ENCODE measurements around the gene FAM241A.

Gene FAM241A

DNA sequence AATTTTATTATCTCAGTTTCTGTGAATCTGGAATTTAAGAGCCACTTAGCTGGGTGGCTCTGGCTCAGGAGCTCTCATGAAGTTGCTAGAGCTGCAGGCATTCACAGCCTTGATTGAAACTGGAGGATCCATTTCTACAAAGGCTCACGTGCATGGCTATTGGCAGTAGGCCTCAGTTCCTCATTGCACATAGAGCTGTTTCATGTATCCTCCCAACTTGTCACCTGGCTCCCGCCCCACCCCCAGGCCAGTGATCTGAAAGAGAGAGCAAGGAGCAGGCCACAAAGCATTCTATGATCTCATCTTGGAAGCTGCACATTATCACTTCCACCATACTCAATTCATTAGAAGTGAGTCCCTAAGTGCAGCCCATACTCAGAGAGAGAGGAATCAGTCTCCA is 67.8 kb downstream of the FAM241A start:
- TF ChIP-seq CTCF (conservative IDR thresholded peaks at IDR 0.05; ENCODE audit: control insufficient read depth, insufficient read depth, low read depth, low read length) = no peak
- peak; percentile 41 for DNase-seq (ENCODE audit: low read depth)
- no peak overlapping the region for H3K4me3 ChIP-seq (ENCODE audit: control insufficient read depth, low read depth, low read length)

- TF ChIP-seq CTCF (conservative IDR thresholded peaks at IDR 0.05; ENCODE audit: control insufficient read depth, insufficient read depth, low read depth, low read length) = no peak
- DNase-seq (ENCODE audit: low read depth) = peak; percentile 90
- no peak overlapping the region for H3K4me3 ChIP-seq (ENCODE audit: control insufficient read depth, low read depth, low read length)
These were observed 68.6 kb downstream of the FAM241A start for GRCh38 chr4:112213856-112214255.

DNA sequence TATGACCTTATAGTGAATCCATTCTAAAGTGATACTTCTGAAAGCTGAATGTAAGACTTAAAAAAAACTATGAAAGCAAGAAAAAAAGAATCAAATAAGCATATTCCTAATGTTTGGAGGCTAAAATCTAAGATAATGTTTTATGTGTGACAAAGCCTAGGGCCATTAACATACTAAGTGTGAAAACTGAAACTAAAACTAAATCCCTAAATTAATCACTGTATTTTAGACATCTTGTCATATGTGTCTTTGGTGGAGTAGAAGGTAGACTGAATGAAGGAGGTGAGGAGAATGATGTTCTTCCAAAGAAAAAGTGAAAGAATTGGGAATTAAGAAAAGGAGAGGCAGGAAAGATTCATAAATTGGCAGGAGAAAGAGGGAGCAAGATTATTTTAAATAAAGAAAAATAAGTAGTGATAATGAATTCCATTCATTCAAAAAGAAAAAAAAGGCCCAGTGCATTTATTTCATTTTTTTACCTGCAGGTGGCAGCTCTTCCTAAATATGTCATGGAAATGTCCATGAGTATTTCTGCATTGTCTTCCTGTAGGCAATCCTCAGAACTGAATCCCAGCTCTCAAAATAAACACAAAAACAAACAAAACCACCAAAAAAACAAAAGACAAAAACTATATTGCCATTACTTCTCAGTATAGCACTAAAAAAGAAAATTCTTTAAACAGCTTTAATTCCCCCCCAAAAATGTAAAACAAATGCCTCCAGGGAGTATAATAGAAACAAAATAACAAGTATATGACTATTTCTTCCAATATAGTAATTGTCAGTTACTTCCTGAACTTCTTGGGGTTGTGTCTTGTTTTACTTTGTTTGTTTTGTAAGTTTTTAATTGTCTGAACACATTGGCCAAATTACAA is 69.4 kb downstream of the FAM241A start:
- H3K4me3 ChIP-seq (ENCODE audit: control insufficient read depth, low read depth, low read length) = no peak overlapping the region
- DNase-seq (ENCODE audit: low read depth) = peak; percentile 53
- TF ChIP-seq CTCF (conservative IDR thresholded peaks at IDR 0.05; ENCODE audit: control insufficient read depth, insufficient read depth, low read depth, low read length) = peak; percentile 50

DNA sequence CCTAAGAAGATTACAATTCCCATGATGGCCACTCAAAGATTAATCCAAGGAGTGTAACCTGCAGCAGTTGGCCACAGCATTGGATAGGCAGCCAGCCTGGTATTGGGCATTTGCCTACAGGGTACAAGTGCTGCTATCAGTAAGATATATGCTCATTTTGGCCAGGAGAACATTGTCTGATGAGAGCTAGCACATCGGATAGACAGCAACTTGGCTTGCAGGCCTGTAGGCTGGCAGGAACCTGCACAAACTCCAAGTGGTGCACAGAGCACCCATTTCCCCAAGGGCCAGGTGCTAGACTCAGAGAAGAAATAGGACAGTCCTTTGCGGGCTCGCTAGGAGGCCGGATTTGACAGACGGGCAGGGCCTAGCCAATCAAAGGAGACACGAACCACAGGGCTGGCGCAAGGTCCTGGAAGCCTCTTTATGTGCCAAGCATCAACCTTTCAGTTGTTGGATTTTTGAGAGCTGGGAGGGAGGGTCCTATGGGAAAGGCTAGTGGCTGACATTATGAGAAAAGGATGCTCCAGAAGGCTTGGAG is 74.6 kb downstream of the FAM241A start:
- DNase-seq (ENCODE audit: low read depth) = no peak
- no peak for TF ChIP-seq CTCF (conservative IDR thresholded peaks at IDR 0.05; ENCODE audit: control insufficient read depth, insufficient read depth, low read depth, low read length)
- no peak overlapping the region for H3K4me3 ChIP-seq (ENCODE audit: control insufficient read depth, low read depth, low read length)

GRCh38 chr4:112222219-112222955 is 77.1 kb downstream of the FAM241A start:
- TF ChIP-seq CTCF (conservative IDR thresholded peaks at IDR 0.05; ENCODE audit: control insufficient read depth, insufficient read depth, low read depth, low read length) = no peak
- no peak for DNase-seq (ENCODE audit: low read depth)
- H3K4me3 ChIP-seq (ENCODE audit: control insufficient read depth, low read depth, low read length) = no peak overlapping the region

- DNase-seq (ENCODE audit: low read depth) = no peak
- H3K4me3 ChIP-seq (ENCODE audit: control insufficient read depth, low read depth, low read length) = no peak overlapping the region
- TF ChIP-seq CTCF (conservative IDR thresholded peaks at IDR 0.05; ENCODE audit: control insufficient read depth, insufficient read depth, low read depth, low read length) = no peak
These were observed 79.9 kb downstream of the FAM241A start for GRCh38 chr4:112225157-112225556.

Data from fibroblast of mammary gland (primary cell).